Ishikawa (cell line): ENCODE results near the gene SPTSSA.
A peak's percentile ranks its signal among the peaks of the same experiment; 100 is the strongest.

Experiments
- CEBPB ChIP-seq: IDR thresholded peaks from 2 replicates; pipeline ENCODE4 v1.6.1; 2012
- CREB1 ChIP-seq: IDR thresholded peaks from 2 replicates; pipeline ENCODE4 v1.6.1; 2012; ENCODE audit warnings: low read depth
- EGR1 ChIP-seq: IDR thresholded peaks from 2 replicates; pipeline ENCODE4 v1.6.1; 2012
- EP300 ChIP-seq: IDR thresholded peaks from 2 replicates; pipeline ENCODE4 v1.6.1; 2012; ENCODE audit warnings: borderline replicate concordance
- FOXM1 ChIP-seq: IDR thresholded peaks from 2 replicates; pipeline ENCODE4 v1.6.1; 2012; ENCODE audit warnings: low read depth, borderline replicate concordance
- MAX ChIP-seq: IDR thresholded peaks from 2 replicates; pipeline ENCODE4 v1.6.1; 2012
- NFIC ChIP-seq: IDR thresholded peaks from 2 replicates; pipeline ENCODE4 v1.6.1; 2012
- RAD21 ChIP-seq: IDR thresholded peaks from 2 replicates; pipeline ENCODE4 v1.6.1; 2012; ENCODE audit warnings: low read depth
- TAF1 ChIP-seq: IDR thresholded peaks from 2 replicates; pipeline ENCODE4 v1.6.1; 2012; ENCODE audit warnings: low read depth, mild to moderate bottlenecking
- TCF12 ChIP-seq: IDR thresholded peaks from 2 replicates; pipeline ENCODE4 v1.6.1; 2012; ENCODE audit warnings: low read depth
- TEAD4 ChIP-seq: IDR thresholded peaks from 2 replicates; pipeline ENCODE4 v1.6.1; 2012
- USF1 ChIP-seq: IDR thresholded peaks from 2 replicates; pipeline ENCODE4 v1.6.1; 2012
- YY1 ChIP-seq: IDR thresholded peaks from 2 replicates; pipeline ENCODE4 v1.6.1; 2012; ENCODE audit warnings: low read depth
- ZBTB7A ChIP-seq: IDR thresholded peaks from 2 replicates; pipeline ENCODE4 v1.6.1; 2012; ENCODE audit warnings: low read depth
- TF ChIP-seq, protein P1 (sequence below): IDR thresholded peaks from 2 replicates; pipeline ENCODE4 v1.6.1; 2012; ENCODE audit warnings: low read depth, mild to moderate bottlenecking

The SPTSSA gene

DNA sequence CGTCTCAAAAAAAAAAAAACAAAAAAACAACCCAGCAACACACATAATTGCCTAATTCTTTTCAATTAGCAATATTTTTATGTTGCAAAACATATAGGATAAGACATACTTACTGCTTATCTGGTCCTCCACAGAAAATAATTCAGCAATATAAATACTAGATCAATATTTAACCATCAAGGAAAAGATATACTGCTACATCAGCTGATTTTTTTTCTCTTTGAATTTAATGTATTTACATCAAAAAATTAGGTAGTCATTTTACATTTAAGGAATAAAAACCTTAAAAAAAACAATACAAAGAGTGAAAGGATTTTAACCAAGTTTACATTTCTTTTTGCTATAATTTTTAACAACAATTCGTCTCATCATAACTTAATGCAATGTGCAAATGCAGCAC lies 28.1 kb downstream of the SPTSSA start:
- TF ChIP-seq TCF12: no peak
- no peak for TF ChIP-seq USF1
- TF ChIP-seq YY1: no peak
- TF ChIP-seq RAD21: no peak
- TF ChIP-seq TAF1: no peak
- TF ChIP-seq EGR1: no peak
- TF ChIP-seq, protein P1, sequence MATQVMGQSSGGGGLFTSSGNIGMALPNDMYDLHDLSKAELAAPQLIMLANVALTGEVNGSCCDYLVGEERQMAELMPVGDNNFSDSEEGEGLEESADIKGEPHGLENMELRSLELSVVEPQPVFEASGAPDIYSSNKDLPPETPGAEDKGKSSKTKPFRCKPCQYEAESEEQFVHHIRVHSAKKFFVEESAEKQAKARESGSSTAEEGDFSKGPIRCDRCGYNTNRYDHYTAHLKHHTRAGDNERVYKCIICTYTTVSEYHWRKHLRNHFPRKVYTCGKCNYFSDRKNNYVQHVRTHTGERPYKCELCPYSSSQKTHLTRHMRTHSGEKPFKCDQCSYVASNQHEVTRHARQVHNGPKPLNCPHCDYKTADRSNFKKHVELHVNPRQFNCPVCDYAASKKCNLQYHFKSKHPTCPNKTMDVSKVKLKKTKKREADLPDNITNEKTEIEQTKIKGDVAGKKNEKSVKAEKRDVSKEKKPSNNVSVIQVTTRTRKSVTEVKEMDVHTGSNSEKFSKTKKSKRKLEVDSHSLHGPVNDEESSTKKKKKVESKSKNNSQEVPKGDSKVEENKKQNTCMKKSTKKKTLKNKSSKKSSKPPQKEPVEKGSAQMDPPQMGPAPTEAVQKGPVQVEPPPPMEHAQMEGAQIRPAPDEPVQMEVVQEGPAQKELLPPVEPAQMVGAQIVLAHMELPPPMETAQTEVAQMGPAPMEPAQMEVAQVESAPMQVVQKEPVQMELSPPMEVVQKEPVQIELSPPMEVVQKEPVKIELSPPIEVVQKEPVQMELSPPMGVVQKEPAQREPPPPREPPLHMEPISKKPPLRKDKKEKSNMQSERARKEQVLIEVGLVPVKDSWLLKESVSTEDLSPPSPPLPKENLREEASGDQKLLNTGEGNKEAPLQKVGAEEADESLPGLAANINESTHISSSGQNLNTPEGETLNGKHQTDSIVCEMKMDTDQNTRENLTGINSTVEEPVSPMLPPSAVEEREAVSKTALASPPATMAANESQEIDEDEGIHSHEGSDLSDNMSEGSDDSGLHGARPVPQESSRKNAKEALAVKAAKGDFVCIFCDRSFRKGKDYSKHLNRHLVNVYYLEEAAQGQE: no peak

GRCh38 chr14:34426313-34427295 lies 35.4 kb downstream of the SPTSSA start:
- TF ChIP-seq ZBTB7A: no peak
- no peak for TF ChIP-seq FOXM1
- TF ChIP-seq YY1: no peak
- TF ChIP-seq, protein P1: no peak
- no peak for TF ChIP-seq USF1
- TF ChIP-seq NFIC: no peak
- TF ChIP-seq TCF12: no peak
- TF ChIP-seq TEAD4: no peak
- TF ChIP-seq EP300: no peak
- TF ChIP-seq TAF1: no peak
- TF ChIP-seq CEBPB: no peak
- TF ChIP-seq MAX: no peak
- no peak for TF ChIP-seq CREB1
- no peak for TF ChIP-seq EGR1
- no peak for TF ChIP-seq RAD21

GRCh38 chr14:34425095-34425851 lies 36.8 kb downstream of the SPTSSA start:
- no peak for TF ChIP-seq CREB1
- TF ChIP-seq EGR1: no peak
- TF ChIP-seq USF1: peak; percentile 36; the same call in 1 of the 2 replicates
- TF ChIP-seq RAD21: no peak
- TF ChIP-seq TCF12: no peak

- TF ChIP-seq, protein P1: no peak
- no peak for TF ChIP-seq USF1
- TF ChIP-seq CEBPB: no peak
- TF ChIP-seq ZBTB7A: no peak
- no peak for TF ChIP-seq TEAD4
- TF ChIP-seq EGR1: no peak
- no peak for TF ChIP-seq EP300
- TF ChIP-seq NFIC: no peak
- no peak for TF ChIP-seq TAF1
- no peak for TF ChIP-seq FOXM1
- TF ChIP-seq MAX: no peak
- TF ChIP-seq RAD21: no peak
- TF ChIP-seq CREB1: no peak
- TF ChIP-seq TCF12: no peak
- no peak for TF ChIP-seq YY1
These were observed 37.6 kb downstream of the SPTSSA start for GRCh38 chr14:34424488-34424887.
